ENCODE results near the gene CAPN10. TPM values are rescaled to one million over a fixed set of nuclear protein-coding genes. Genes with fewer than 3 reads are reported as not detected.

Gene CAPN10
- total RNA-seq, 1 experiment from 2014 or later = 47.4 TPM

DNA sequence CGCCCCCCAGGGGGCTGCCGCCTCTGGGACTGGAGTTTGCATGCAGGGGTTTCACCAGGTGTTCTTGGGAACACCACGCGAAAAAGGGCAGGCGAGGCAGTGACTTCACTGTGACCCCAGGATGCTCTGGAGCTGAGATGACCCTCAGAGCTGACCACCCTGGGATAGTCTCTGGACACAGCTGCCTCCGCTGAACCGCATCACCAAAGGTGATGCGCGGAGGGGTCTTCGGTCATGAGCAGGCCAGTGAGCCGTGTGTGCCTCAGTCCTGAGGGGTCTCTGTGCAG lies 56.2 kb downstream of the CAPN10 start:
- no peaks in the 10 kb centered on the region; a peak in 1 of 7 replicates for H3K36me3 Mint-ChIP-seq (ENCODE audit: insufficient read depth in 1 of 3, low read depth in 3 of 3)
- Histone ChIP-seq H2BK20ac (ENCODE audit: low read depth, low read length, poor library complexity, severe bottlenecking) (no peak overlapping the region), H3K79me2 (ENCODE audit: insufficient read depth, low read length) (no peaks in the 10 kb centered on the region), H2AFZ (ENCODE audit: low read length) (no peak overlapping the region), H2BK5ac (ENCODE audit: insufficient read length, low read length) (no peak overlapping the region), H3K23me2 (ENCODE audit: insufficient read length, low read depth, low read length, poor library complexity, severe bottlenecking) (no peaks in the 10 kb centered on the region), H2BK120ac (ENCODE audit: low read depth, low read length, poor library complexity, severe bottlenecking) (no peak overlapping the region), H3K18ac (ENCODE audit: insufficient read length, low read depth, low read length) (no peak overlapping the region), H4K20me1 (ENCODE audit: control insufficient read depth, insufficient read depth, insufficient read length) (no peaks in the 10 kb centered on the region), H2BK15ac (ENCODE audit: low read depth, low read length) (no peak overlapping the region), H3K27ac (ENCODE audit: insufficient read length, low read depth, low read length) (no peak overlapping the region), H3K9me3 (ENCODE audit: control insufficient read depth, low read depth, low read length) (no peaks in the 10 kb centered on the region), H3K23ac (ENCODE audit: insufficient read length, low read depth, low read length) (no peak overlapping the region), H3T11ph (ENCODE audit: low read length) (no peak overlapping the region), H3K14ac (ENCODE audit: insufficient read depth, low read length) (no peak overlapping the region), H4K5ac (ENCODE audit: insufficient read length, low read depth, low read length) (no peak overlapping the region), H3K4me1 (ENCODE audit: insufficient read depth, low read length) (no peaks in the 10 kb centered on the region), H4K91ac (ENCODE audit: insufficient read length, low read depth, low read length) (no peak overlapping the region), H3K9ac (ENCODE audit: extremely low read depth, insufficient read length, low read length) (no peak overlapping the region), H2AK5ac (ENCODE audit: insufficient read length, low read length) (no peak overlapping the region), H3K56ac (ENCODE audit: insufficient read length, low read depth, low read length) (no peak overlapping the region), H3K79me1 (ENCODE audit: insufficient read depth, low read depth, low read length, poor library complexity, severe bottlenecking) (no peaks in the 10 kb centered on the region), H2BK12ac (ENCODE audit: insufficient read length, low read depth, low read length) (no peak overlapping the region), H3K4ac (ENCODE audit: low read depth, low read length) (no peak overlapping the region), H3K27me3 (ENCODE audit: insufficient read depth, low read length) (no peaks in the 10 kb centered on the region; the same call in 1 of the 2 replicates), H3K4me2 (ENCODE audit: insufficient read depth, insufficient read length, low read length) (no peak overlapping the region), H4K8ac (replicated peaks; ENCODE audit: insufficient read length, low read depth, low read length) (no peak overlapping the region)
- peaks cover 0 to 3% of the 10 kb centered on the region in 2 experiments; a peak in 3 of 5 replicates for H3K9me3 Mint-ChIP-seq
- WGBS (ENCODE audit: extremely low coverage, insufficient read length, low lambda C conversion rate) = no CpG with 5 or more reads among the region's 11 CpGs
- peaks cover 42% of the 10 kb centered on the region for H3K27me3 Mint-ChIP-seq (ENCODE audit: low read depth)
- no peak overlapping the region for H3K4me3 Mint-ChIP-seq
- H3K27ac Mint-ChIP-seq = no peak overlapping the region
- H3K4me1 Mint-ChIP-seq = peaks cover 0 to 3% of the 10 kb centered on the region in 2 experiments; a peak in 1 of 4 replicates
- TF ChIP-seq, protein P1, sequence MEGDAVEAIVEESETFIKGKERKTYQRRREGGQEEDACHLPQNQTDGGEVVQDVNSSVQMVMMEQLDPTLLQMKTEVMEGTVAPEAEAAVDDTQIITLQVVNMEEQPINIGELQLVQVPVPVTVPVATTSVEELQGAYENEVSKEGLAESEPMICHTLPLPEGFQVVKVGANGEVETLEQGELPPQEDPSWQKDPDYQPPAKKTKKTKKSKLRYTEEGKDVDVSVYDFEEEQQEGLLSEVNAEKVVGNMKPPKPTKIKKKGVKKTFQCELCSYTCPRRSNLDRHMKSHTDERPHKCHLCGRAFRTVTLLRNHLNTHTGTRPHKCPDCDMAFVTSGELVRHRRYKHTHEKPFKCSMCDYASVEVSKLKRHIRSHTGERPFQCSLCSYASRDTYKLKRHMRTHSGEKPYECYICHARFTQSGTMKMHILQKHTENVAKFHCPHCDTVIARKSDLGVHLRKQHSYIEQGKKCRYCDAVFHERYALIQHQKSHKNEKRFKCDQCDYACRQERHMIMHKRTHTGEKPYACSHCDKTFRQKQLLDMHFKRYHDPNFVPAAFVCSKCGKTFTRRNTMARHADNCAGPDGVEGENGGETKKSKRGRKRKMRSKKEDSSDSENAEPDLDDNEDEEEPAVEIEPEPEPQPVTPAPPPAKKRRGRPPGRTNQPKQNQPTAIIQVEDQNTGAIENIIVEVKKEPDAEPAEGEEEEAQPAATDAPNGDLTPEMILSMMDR (conservative IDR thresholded peaks at IDR 0.05) = no peak
- DNase-seq = no peak
